Measurements from ENCODE around the gene KRT78.
"Not testable (repeated sequence)": the region's sequence is repeated elsewhere in the genome, so short reads cannot be mapped to it uniquely, and the experiment has no call there.

KRT78 gene, protein sequence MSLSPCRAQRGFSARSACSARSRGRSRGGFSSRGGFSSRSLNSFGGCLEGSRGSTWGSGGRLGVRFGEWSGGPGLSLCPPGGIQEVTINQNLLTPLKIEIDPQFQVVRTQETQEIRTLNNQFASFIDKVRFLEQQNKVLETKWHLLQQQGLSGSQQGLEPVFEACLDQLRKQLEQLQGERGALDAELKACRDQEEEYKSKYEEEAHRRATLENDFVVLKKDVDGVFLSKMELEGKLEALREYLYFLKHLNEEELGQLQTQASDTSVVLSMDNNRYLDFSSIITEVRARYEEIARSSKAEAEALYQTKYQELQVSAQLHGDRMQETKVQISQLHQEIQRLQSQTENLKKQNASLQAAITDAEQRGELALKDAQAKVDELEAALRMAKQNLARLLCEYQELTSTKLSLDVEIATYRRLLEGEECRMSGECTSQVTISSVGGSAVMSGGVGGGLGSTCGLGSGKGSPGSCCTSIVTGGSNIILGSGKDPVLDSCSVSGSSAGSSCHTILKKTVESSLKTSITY

DNA sequence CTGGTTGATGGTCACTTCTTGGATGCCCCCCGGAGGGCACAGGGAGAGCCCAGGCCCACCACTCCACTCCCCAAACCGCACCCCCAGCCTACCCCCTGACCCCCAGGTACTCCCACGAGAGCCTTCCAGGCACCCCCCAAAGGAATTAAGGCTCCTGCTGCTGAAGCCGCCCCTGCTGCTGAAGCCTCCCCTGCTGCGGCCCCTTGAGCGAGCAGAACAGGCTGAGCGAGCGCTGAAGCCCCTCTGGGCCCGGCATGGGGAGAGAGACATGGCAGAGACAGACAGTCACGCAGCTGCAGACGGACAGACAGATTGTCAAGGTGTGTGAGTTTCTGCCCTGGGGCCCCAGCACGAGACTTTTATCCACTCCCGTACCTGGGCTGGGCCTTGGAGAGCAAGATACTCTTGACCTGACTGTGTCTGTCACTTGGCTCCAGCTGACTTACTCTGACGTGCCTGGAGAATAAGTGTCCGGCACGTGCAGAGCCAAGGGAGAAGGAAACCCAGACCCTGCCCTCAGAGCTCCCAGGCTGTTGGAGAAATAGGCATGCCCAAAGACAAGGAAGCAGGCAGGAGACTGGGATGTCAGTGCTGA is at the start of gene KRT78:
Gene KRT78, minus strand, starts transcription at position 334 of the 595 bp plus-strand sequence. Its CDS starts 64 bp downstream, at position 270.
- in situ Hi-C loops (cut with MboI; ENCODE audit: low pct_unique_long_range_greater_than_20kb, low sequenced_read_pairs), result no loop called here

DNA sequence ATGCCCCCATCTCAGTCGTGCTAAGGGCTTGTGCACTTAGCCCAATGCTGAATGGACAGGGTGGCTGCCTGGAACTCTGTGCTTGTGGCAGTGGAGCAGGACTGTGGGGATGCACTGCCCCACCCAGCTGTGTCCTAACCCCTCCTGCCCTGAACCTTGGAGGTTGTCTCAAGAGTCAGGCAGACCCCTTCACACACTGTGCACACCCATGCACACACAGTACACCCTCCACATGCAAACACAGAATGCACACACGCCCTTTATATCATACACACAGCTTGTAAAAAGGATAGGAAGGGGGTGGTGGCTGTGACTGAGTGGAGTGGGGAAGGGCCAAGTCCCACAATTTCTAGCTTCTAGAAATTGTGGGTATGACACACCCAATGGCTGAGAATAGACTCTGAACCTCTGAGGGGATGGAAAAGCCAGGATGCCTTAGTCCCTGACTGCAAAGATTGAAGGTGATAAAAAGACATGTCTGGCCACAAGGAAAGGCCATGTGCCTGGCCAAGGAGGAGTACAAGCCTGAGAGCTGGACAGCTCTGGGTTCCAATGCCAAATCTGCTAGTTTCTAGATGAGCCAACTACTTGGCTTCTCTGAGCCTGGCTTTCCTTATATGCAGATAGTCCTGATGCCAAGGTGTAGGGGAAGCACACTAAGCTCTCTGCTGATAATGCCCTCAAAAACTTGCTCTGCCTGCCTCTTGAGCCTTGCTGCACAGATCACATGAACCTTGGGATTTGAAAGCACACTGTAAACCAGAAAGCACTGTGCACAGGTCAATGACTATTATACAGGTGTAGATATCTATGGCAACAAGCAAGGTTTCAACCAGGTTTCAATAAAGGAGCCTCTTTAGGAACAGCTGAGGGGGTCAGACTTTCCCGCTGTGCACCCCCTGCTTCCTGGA is 47.7 kb upstream of the KRT78 start:
- in situ Hi-C loops (cut with MboI; ENCODE audit: low pct_unique_long_range_greater_than_20kb, low sequenced_read_pairs), result no loop called here
- no peak for DNase-seq

More for the DNA sequence above, at the start of gene KRT78:
- no peak for DNase-seq

- no peak for DNase-seq
- in situ Hi-C loops (cut with MboI; ENCODE audit: low pct_unique_long_range_greater_than_20kb, low sequenced_read_pairs), result no loop called here
Observed at GRCh38 chr12:52895726-52896189, 47.0 kb upstream of the KRT78 start.

GRCh38 chr12:52892974-52893373 is 44.2 kb upstream of the KRT78 start:
- no peak for DNase-seq
- in situ Hi-C loops (cut with MboI; ENCODE audit: low pct_unique_long_range_greater_than_20kb, low sequenced_read_pairs), result no loop called here

DNA sequence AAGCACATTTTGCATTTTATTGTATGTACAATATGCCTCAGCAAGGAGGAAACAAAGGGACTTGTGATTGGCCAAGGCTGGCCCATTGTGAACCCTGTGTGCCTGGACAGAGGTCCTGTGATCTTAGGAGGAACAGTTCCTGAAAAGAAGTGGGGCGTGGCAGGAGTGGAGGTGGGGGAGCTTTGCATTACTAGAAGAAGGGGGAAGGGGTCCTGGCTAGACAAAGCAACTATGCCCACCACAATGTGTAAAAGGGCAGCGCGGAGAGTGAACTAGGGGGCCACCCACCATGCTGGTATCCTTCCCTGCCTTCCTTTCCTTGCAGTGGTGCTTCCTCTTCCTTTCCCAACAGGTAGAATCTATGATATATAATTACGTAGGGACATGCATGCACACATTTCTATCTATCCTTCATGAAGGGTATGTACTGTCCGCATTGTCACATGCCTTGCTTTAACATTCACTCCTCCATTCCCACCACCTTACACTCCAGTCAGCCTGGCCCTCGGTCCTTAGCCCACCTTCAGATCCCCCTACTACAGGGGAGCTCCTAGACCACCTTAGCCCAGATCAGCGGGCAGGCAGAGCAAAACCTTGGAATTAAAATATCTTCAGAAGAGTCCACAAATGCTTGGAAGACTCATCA is 43.5 kb upstream of the KRT78 start:
- no peak for DNase-seq
- in situ Hi-C loops (cut with MboI; ENCODE audit: low pct_unique_long_range_greater_than_20kb, low sequenced_read_pairs), result no loop called here

GRCh38 chr12:52891044-52891443 is 42.2 kb upstream of the KRT78 start:
- in situ Hi-C loops (cut with MboI; ENCODE audit: low pct_unique_long_range_greater_than_20kb, low sequenced_read_pairs), result no loop called here
- DNase-seq, result no peak

GRCh38 chr12:52890417-52890816 is 41.6 kb upstream of the KRT78 start:
- no peak for DNase-seq
- in situ Hi-C loops (cut with MboI; ENCODE audit: low pct_unique_long_range_greater_than_20kb, low sequenced_read_pairs), result no loop called here

DNA sequence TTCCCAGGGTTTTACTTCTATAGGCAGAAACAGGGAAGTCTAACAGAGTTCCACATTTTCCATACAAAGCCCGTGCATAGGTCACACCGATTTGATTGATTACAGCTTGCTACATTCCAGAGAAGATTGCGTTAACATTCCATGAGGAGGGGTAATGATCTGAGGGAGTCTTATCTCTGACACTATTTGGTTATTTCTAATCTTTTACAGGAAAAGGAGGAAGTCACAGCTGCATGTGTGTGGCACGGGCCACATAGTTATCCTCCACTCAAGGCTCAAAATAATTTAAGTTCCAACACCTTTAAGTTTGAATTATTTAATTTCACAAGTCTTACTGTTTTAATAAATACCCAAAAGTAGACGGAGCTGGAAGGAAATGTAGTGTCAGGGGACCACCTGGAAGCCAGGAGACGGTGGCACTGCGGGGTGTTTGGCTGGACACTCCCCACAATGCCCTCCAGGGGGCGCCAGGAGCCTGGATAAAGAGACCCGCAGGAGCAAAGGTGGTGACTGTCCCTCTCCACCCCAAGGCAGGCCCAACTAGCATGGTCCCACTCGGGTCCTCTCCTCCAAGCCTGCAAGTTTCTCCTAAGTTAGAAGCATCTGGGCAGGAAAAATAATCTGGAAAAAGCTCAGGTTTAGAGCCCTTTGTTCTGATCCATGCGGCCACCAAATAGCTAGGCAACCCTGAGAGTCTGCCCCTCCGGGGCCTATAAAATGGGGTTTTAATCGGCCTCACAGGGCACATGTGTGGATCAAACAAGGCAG is 35.9 kb upstream of the KRT78 start:
- in situ Hi-C loops (cut with MboI; ENCODE audit: low pct_unique_long_range_greater_than_20kb, low sequenced_read_pairs), result loop anchor here (10.0 kb wide), 1 partner anchor 100 kb away; no protein-coding TSS in a partner anchor
- DNase-seq, result peak; percentile 85

- in situ Hi-C loops (cut with MboI; ENCODE audit: low pct_unique_long_range_greater_than_20kb, low sequenced_read_pairs), result loop anchor here (10.0 kb wide), 1 partner anchor 104 kb away; no protein-coding TSS in a partner anchor
- not testable (repeated sequence) for DNase-seq
Observed at GRCh38 chr12:52880499-52880898, 31.7 kb upstream of the KRT78 start.

DNA sequence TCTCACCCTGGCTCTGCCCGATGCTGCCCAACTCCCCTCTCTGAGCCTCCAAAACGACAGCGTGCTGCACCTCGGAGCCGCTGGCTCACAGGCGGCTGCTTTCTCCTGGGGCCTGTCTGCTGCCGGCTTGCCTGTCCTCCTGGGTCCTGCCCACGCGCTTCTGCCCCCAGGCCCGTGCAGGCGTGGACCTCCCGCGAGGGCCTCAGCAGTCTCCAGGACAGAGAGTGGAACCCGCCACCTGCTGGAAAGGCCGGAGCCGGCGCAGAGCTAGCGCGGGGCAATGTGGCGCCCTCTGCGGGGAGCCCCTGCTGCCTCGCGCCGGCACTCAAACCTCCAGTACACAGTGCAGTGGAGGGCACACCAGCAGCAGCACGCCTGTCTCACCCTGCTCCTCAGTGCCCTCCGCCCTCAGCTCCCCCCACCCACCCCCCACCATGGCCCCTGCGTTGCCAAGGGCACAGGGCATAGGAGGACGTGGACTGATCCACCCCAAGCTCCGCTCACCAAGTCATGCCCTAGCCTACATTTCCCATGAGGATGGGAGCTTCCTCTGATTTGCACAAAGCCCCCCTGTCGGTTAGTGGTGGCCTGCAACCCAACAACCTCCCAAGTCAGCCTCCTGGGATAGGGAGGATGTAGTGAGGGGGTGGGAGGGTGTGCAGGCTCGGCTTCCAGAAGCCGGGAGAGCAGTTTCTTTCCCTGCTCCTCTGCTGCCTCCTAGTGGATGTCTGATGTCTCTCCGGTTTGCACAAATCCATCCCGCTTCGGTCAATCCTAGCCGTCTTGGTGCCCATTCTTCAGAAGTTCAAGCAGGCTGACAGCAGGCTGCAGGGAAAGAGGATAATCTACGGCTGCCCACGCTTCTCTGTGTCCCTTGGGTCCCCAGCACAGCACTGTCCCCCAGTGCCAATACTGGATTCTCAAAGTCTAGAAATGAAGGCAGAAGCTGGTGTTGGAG is 30.9 kb upstream of the KRT78 start:
- DNase-seq, result peak; percentile 81
- in situ Hi-C loops (cut with MboI; ENCODE audit: low pct_unique_long_range_greater_than_20kb, low sequenced_read_pairs), result loop anchor here (10.0 kb wide), 4 partner anchors 105 to 725 kb away; no protein-coding TSS in a partner anchor

DNA sequence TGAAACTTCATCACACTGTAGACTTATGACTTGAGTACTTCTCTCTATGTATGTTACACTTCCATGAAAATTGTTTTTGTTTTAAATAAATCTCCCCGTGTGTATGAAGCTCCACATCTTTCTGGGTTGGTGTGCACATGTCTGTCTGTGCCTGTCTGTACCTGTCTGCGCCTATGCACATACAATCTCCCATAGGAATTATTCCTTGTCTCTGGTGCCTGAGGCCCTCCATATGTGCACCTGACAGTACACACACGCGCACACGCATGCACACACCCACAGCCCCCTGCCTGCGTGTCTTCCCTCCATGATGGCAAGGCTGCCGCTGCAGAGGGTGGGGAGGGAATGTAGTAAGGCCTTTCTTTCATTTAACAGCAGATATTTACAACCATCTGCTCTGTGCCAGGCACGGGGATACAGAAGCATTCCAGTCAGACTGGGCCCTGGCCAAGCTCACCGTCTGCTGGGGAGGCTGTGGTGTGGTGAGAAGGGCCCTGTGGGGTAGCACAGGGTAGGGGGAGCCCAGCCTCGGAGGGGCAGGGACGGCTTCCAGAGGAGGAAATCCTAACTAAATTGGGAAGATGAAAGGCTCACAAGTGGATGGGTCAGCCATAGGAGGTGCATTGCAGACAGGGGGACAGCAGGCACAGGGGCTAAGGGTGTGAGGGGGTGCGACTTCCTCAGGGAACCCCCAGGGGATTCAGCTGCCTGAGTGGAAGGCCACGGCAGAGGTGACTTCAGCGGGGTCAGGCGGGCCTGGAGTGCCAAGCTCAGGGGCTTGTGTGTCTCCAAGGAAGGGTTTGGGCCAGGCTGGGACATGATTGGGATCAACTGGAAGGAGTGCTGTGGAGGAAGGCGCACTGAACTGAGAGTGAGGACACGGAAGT is 30.0 kb upstream of the KRT78 start:
- DNase-seq, result no peak
- in situ Hi-C loops (cut with MboI; ENCODE audit: low pct_unique_long_range_greater_than_20kb, low sequenced_read_pairs), result loop anchor here (10.0 kb wide), 3 partner anchors 294 to 724 kb away; no protein-coding TSS in a partner anchor

DNA sequence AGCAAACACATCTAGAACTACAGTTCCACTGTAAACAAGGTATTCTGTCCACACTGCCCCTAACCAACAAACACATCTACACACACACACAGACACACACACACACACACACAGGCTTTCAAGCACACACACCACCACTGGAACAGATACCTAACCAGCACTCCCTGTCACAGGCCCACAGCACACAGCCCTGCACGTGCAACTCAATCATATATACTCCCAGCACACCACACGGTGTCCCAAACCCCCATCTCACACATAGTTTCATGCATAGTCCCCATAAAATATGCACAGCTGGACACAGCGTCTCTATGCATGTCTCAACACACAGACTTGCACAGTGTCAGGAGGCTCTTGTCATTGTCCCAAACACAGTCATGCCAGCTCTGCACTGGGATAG is 28.4 kb upstream of the KRT78 start:
- in situ Hi-C loops (cut with MboI; ENCODE audit: low pct_unique_long_range_greater_than_20kb, low sequenced_read_pairs), result loop anchor here (10.0 kb wide), 3 partner anchors 292 to 722 kb away; no protein-coding TSS in a partner anchor
- DNase-seq, result no peak

DNA sequence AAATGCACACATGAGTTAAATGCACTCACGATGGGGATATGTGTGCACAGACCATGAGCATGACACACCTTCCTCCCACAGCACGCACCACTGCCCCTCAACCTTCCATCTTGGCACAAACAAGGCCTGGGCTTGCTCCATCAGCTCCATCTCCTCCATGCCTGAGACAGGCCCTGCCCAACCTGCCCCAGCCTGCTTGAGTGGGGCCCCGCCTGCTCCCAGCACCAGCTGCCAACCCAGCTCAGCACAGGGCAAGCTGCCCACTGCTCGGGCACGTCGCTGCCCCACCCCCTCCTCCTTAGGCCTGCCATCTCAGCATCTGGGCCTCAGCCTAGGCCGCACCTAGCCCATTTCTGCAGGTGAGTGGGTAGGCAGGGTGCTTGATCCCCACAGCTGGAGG is 27.6 kb upstream of the KRT78 start:
- DNase-seq, result no peak
- in situ Hi-C loops (cut with MboI; ENCODE audit: low pct_unique_long_range_greater_than_20kb, low sequenced_read_pairs), result loop anchor here (10.0 kb wide), 3 partner anchors 292 to 722 kb away; no protein-coding TSS in a partner anchor

DNA sequence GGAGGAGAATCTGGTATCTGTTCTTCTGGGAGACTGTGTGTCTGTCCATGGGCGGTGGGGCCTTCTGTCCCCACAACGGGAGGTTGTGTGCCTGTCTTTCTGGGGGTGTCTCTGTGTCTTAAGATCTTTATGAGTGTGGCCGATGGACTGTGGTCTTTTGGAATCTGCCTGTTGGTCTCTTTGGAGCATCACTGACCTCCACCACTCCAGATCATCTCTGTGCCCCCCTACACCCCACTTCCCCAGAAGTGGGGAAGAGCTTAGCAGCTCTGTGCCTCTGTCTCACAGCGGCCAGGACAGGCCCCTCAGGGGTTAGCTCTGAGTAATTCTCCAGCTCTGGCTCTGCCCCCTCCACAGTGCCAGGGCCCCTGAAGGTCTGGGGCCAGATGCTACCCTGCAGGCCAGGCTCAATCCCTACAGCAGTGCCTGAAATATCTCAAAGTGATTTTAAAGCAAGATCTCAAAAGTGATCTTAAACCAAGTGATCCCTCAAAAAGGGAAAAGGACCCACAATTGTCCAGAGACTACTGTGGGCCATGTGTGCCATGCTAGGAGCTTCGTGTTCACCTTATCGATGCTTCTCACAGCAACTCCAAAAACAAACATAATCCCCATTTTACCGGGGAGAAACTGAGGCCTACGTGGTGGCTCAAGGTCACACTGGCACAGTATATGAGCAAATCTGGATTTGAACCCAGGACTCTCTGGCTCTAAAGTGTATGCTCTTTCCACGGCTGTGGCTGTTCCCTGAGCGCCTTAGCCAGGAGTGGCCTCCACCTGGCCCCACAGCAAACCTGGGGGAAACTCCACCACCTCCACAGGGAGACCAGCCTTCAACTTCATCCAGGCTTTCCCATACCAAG is 26.0 kb upstream of the KRT78 start:
- DNase-seq, result no peak
- in situ Hi-C loops (cut with MboI; ENCODE audit: low pct_unique_long_range_greater_than_20kb, low sequenced_read_pairs), result loop anchor here (10.0 kb wide), 3 partner anchors 290 to 720 kb away; no protein-coding TSS in a partner anchor

Data from KBM-7 (cell line).